Breast epithelium (tissue), 4 donors: ENCODE results near the gene SYF2. TPM values are rescaled to one million over a fixed set of nuclear protein-coding genes. Genes with fewer than 3 reads are reported as not detected.

ENCODE experiments used
- DNase-seq, 2 donors: peaks; one replicate each; pipeline ENCODE4 v3.0.0-alpha.2; 2019; ENCODE audit warnings: low spot score in 2 of 2
- H3K27ac ChIP-seq, 2 donors: fragments of 200-600 bp; sonication (generic) in 1 of 2; one replicate each; pipeline ENCODE4 v1.5.1; 2016 to 2019; ENCODE audit warnings: mild to moderate bottlenecking in 1 of 2
- H3K27me3 ChIP-seq, 2 donors: fragments of 200-600 bp; sonication (generic) in 1 of 2; one replicate each; pipeline versions ENCODE4 v1.5.1 to v1.6.0; 2017 to 2019; ENCODE audit warnings: control low read depth in 1 of 2, mild to moderate bottlenecking in 1 of 2
- H3K36me3 ChIP-seq: fragments of 200-600 bp; one replicate; pipeline ENCODE4 v1.5.1; 2019
- H3K4me1 ChIP-seq, 2 donors: fragments of 200-600 bp; sonication (generic); one replicate each; pipeline ENCODE4 v1.5.1; 2016 to 2019; ENCODE audit warnings: control low read depth in 1 of 2
- H3K4me3 ChIP-seq, 3 donors: fragments of 200-600 bp; sonication (generic); 1 replicate in 2 of 3; 2 replicates in 1 of 3; pipeline ENCODE4 v1.5.1; 2016 to 2019; ENCODE audit warnings: mild to moderate bottlenecking in 3 of 3, moderate library complexity in 2 of 3
- H3K9me3 ChIP-seq, 2 donors: fragments of 200-600 bp; sonication (generic) in 1 of 2; one replicate each; pipeline ENCODE4 v1.5.1; 2016 to 2019; ENCODE audit warnings: control low read depth in 1 of 2
- POLR2A ChIP-seq: fragments of 450-650 bp; IDR thresholded peaks from one replicate; pipeline ENCODE4 v1.6.1; 2016; ENCODE audit warnings: antibody characterized with exemption, mild to moderate bottlenecking, moderate library complexity
- POLR2AphosphoS5 ChIP-seq, 3 donors: sonication (generic); formaldehyde crosslinking; IDR thresholded peaks; one replicate each; pipeline ENCODE4 v1.6.1; 2017; ENCODE audit warnings: antibody characterized with exemption in 3 of 3
- intact Hi-C: fragments of 100-400 bp; cut with DNase I; formaldehyde crosslinking; loops from one replicate; pipeline ENCODE4 v1.15.1; 2023; ENCODE audit warnings: low total_unique reads
- total RNA-seq, 3 donors: library from RNA; depleted of rRNA; stranded (reverse); fragments of >200 nt; gene quantifications; one replicate each; pipeline ENCODE4 v1.1.0, GENCODE V29; 2016
- TF ChIP-seq, protein P1 (sequence below), 3 donors: fragments of 450-650 bp; IDR thresholded peaks; one replicate each; pipeline ENCODE4 v1.5.1; 2016 to 2017; ENCODE audit warnings: antibody characterized with exemption in 3 of 3, mild to moderate bottlenecking in 3 of 3, moderate library complexity in 3 of 3

SYF2 gene
- total RNA-seq, 3 donors from 2014 or later: 61.3 to 85.0 (median 83.6) TPM

DNA sequence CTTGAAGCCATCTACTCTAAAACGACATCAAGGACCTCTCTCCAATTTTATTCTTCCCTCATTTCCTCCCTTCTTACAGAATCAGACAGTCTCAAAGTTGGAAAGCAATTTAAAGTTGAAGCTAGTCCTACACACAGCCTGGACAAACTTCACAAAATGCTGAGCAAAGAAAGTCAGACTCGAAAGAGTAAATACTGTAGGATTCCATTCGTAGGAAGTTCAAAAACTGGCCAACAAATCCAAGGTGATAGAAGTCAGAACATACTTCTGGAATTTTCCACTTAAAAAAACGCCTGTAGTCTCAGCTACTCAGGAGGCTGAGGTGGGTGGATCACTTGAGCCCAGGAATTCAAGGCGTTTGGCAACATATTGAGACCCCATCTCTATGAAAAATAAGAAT is 19.6 kb downstream of the SYF2 start:
- DNase-seq: no peak
- Histone ChIP-seq H3K36me3 (no peaks in the 10 kb centered on the region), H3K27me3 (peaks cover 0 to 3% of the 10 kb centered on the region in 2 donors), H3K27ac (no peak overlapping the region), H3K4me3 (no peak overlapping the region), H3K4me1 (no peaks in the 10 kb centered on the region), H3K9me3 (no peaks in the 10 kb centered on the region)
- intact Hi-C loops: no loop called here
- TF ChIP-seq, protein P1, sequence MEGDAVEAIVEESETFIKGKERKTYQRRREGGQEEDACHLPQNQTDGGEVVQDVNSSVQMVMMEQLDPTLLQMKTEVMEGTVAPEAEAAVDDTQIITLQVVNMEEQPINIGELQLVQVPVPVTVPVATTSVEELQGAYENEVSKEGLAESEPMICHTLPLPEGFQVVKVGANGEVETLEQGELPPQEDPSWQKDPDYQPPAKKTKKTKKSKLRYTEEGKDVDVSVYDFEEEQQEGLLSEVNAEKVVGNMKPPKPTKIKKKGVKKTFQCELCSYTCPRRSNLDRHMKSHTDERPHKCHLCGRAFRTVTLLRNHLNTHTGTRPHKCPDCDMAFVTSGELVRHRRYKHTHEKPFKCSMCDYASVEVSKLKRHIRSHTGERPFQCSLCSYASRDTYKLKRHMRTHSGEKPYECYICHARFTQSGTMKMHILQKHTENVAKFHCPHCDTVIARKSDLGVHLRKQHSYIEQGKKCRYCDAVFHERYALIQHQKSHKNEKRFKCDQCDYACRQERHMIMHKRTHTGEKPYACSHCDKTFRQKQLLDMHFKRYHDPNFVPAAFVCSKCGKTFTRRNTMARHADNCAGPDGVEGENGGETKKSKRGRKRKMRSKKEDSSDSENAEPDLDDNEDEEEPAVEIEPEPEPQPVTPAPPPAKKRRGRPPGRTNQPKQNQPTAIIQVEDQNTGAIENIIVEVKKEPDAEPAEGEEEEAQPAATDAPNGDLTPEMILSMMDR (IDR thresholded peaks at IDR 0.05): no peak
- TF ChIP-seq POLR2A (no peak), POLR2AphosphoS5 (IDR thresholded peaks at IDR 0.05) (no peak)

DNA sequence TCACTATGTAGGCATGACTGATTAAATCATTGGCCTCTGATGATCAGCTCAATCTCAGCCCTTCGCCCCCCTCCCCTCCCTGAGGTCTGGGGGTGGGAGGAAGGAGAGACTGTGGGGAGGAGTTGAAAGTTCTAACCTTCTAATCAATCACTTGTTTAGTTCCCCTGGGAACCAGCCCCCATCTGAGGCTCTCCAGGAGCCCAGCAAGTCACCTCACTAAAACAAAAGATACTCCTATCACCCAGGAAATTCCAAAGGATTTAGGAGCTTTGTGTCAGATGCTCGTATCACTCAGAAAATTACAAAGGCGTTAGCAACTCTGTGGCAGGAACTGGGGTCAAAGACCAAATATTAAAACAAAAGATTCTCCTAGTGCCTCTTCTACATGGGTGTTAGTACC is 21.6 kb downstream of the SYF2 start:
- no peak for DNase-seq
- no peak overlapping the region for H3K27ac ChIP-seq
- intact Hi-C loops: no loop called here

DNA sequence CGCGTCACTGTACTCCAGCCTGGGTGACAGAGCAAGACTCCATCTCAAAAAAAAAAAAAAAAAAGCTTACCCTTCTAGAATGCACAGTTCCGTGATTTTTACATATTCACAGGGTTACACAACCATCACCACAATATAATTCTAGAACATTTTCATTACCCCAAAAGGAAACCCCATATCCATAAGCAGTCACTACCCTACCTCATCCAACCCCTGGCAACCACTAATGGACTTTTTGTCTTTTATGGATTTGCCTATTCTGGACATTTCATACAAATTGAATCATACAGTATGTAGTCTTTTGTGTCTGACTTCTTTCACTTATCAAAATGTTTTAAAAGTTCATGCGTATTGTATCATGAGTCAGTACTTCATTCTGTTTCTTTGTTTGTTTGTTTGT is 22.8 kb downstream of the SYF2 start:
- H3K4me1 ChIP-seq: no peaks in the 10 kb centered on the region
- no peak overlapping the region for H3K27ac ChIP-seq
- no peak for DNase-seq
- H3K4me3 ChIP-seq: no peak overlapping the region
- no peak for TF ChIP-seq POLR2AphosphoS5 (IDR thresholded peaks at IDR 0.05)
- no peak for TF ChIP-seq POLR2A
- TF ChIP-seq, protein P1 (IDR thresholded peaks at IDR 0.05): no peak
- H3K9me3 ChIP-seq: no peaks in the 10 kb centered on the region
- intact Hi-C loops: no loop called here
- H3K36me3 ChIP-seq: no peaks in the 10 kb centered on the region
- peaks cover 0 to 3% of the 10 kb centered on the region in 2 donors for H3K27me3 ChIP-seq

More for the DNA sequence above, 21.6 kb downstream of the SYF2 start:
- H3K36me3 ChIP-seq: no peaks in the 10 kb centered on the region
- no peak overlapping the region for H3K4me3 ChIP-seq
- no peaks in the 10 kb centered on the region for H3K9me3 ChIP-seq
- TF ChIP-seq POLR2A (no peak), POLR2AphosphoS5 (IDR thresholded peaks at IDR 0.05) (no peak)
- TF ChIP-seq, protein P1 (IDR thresholded peaks at IDR 0.05): no peak
- no peaks in the 10 kb centered on the region for H3K4me1 ChIP-seq
- peaks cover 0 to 3% of the 10 kb centered on the region in 2 donors for H3K27me3 ChIP-seq

DNA sequence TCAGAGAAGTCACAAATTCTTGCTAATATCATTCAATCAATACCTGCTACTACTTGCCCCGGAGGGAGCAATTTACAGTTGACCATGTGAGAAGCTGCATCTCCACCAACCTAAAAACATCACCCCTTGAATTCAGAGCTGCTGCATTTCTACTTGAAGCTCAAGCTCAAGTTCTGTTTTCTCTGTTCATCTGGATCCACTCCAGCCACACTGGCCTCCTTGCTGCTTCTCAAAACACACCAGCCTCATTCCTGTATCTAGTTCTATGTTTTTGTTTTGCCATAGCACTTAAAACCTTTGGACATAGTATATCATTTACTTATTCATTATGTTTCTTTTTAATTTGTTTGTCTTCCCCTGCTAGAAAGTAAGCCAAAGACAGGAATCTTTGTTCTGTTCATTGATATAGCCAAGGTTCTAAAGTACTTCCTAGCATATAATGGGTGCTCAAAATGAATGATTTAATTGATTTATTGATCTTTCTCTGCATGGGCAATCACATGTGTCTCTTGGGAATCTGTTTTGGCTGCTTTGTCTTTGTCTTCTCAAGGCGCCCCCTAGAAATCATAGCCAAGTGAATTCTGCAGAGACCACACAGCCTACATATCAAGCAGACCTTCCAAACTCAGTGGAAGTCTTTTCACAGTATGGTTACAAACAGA is 23.6 kb downstream of the SYF2 start:
- Histone ChIP-seq H3K9me3 (no peaks in the 10 kb centered on the region), H3K27me3 (peaks cover 0 to 3% of the 10 kb centered on the region in 2 donors), H3K4me3 (no peak overlapping the region), H3K36me3 (no peaks in the 10 kb centered on the region), H3K4me1 (no peaks in the 10 kb centered on the region), H3K27ac (no peak overlapping the region)
- TF ChIP-seq, protein P1 (IDR thresholded peaks at IDR 0.05): no peak
- TF ChIP-seq POLR2A (no peak), POLR2AphosphoS5 (IDR thresholded peaks at IDR 0.05) (no peak)
- intact Hi-C loops: no loop called here
- no peak for DNase-seq

DNA sequence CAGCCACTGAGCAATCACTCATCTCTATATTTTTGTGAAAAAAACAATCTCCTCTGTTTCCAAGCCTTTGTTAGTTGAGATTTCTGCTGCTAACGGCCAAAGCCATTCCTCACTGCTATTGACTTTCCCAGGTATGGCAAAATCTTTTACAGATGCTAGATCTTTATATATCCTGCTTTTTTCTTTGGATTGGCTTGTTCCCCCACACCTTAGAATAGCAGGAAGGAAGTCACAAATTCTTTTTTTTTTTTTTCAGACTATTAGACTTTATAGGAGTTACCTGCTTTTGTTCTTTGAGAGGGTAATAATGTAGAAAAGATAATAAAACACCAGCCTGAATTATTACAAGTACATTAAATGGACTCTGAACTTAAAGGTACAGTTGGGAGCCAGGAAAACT is 24.2 kb downstream of the SYF2 start:
- intact Hi-C loops: no loop called here
- peaks cover 0 to 3% of the 10 kb centered on the region in 2 donors for H3K27me3 ChIP-seq
- TF ChIP-seq POLR2A (no peak), POLR2AphosphoS5 (IDR thresholded peaks at IDR 0.05) (no peak)
- TF ChIP-seq, protein P1 (IDR thresholded peaks at IDR 0.05): no peak
- H3K9me3 ChIP-seq: no peaks in the 10 kb centered on the region
- H3K4me3 ChIP-seq: no peak overlapping the region
- no peaks in the 10 kb centered on the region for H3K4me1 ChIP-seq
- DNase-seq: no peak
- H3K27ac ChIP-seq: no peak overlapping the region
- no peaks in the 10 kb centered on the region for H3K36me3 ChIP-seq
